CD4-positive, alpha-beta T cell treated with Interleukin-17A for 4 hours (primary cell): ENCODE results near the gene LBX1.
"Not testable (repeated sequence)": the region's sequence is repeated elsewhere in the genome, so short reads cannot be mapped to it uniquely, and the experiment has no call there.

Experiments used
- DNase-seq: peaks from one replicate; pipeline ENCODE4 v3.0.0-alpha.2; 2020; ENCODE audit warnings: mixed read lengths

Gene LBX1

GRCh38 chr10:101202667-101203066 lies 26.6 kb downstream of the LBX1 start:
- DNase-seq = not testable (repeated sequence)

GRCh38 chr10:101198326-101198977 lies 30.8 kb downstream of the LBX1 start:
- not testable (repeated sequence) for DNase-seq

DNA sequence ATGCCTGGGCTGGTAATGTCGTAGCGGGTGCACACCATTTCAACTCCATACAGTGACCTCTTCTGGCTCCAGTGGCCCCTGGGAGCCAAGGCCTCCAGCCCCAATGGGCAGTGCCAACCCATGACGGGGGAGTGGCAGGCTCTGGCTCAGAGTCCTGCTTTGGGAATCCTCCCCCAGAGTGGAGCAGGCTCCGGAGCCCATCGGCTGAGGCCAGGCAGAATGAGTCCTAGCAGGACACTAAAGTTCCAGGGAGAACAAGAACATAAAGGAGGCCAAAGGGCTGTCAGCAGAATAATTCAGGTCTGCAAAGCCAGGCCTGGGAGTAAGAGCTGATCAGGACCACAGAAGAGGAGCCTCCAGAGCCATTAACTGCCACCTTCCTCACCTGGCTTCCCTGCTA lies 33.3 kb downstream of the LBX1 start:
- DNase-seq = no peak

GRCh38 chr10:101189461-101190401 lies 39.5 kb downstream of the LBX1 start:
- DNase-seq = no peak

DNA sequence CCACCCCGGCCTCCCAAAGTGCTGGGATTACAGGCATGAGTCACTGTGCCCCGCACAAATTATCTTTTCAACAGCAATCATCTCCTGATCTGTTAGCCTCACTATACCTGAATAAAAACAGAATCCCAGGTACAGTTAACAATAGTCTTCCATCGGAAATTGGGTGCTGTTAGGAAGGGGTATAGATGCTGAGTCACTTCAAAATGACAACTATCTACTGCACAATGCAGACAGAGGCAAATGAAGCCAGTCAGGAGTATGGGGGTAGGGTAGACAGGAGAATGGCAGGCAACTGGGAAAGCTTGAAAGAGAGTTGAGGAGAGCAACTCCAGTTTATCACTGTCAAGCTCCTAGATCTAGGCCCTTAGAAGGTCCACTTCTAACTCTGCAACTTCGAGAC lies 40.3 kb downstream of the LBX1 start:
- DNase-seq = no peak

DNA sequence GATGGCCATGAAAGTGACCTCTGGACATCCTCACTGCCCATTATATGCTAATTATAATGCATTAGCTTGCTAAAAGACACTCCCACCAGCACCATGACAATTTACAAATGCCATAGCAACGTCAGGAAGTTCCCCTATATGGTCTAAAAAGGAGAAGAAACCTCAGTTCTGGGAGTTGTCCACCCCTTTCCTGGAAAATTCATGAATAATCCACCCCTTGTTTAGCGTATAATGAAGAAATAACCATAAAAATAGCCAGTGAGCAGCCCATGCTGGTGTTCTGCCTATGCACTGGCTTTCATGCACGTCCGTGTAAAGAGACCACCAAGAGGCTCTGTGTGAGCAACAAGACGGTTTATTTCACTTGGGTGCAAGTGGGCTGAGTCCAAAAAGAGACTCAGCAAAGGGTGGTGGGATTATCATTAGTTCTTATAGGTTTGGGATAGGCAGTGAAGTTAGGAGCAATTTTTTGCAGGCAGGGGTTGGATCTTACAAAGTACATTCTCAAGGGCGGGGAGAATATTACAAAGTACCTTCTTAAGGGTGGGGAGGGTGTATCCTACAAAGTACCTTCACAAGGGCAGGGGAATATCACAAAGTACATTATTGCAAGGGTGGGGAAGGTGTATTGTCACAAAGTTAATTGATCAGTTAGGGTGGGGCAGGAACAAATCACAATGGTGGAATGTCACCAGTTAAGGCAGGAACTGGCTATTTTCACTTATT lies 45.6 kb downstream of the LBX1 start:
- DNase-seq = no peak

GRCh38 chr10:101182936-101183335 lies 46.3 kb downstream of the LBX1 start:
- DNase-seq = no peak
